Measurements from ENCODE around the gene NEAT1. TPM values are rescaled to one million over a fixed set of nuclear protein-coding genes. Genes with fewer than 3 reads are reported as not detected.
"Not testable (repeated sequence)": the region's sequence is repeated elsewhere in the genome, so short reads cannot be mapped to it uniquely, and the experiment has no call there.

NEAT1 gene
- polyA plus RNA-seq, 2 donors: 536 to 1,203 TPM

DNA sequence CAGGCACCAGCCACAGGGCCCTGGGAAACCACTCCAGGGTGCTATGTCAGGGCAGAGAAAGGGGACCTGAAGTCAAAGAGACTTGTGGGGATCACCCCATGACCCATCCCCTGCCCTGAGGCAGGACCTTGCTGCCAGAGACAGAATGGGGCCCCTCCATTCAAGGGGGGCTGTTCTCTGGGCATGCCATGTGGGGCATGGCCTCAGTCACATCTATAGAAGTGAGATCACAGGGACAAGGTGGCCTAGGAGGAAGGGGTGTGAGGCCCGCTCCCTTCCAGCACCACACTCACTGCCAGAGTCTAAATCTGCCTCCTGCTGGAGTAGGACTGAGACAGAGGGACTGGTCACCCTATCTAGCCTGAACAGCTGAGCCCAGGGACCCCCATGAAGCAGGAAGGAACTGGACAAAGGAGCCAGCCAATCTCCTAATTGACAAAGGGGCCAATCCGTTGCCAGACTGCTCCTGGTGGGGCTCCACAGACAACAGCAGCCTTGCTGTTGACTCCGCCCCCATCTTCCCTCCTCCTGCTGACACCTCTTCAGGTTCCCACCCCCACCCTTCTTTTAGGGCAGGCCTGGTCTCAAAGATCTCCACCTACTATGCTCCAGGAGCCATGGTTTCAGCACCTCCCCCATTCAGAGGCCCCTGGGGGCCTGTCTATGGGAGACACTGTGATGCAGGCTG, 26.0 kb downstream of the NEAT1 start:
- Histone ChIP-seq H3K36me3 (ENCODE audit: control insufficient read depth in 2 of 2, insufficient read depth in 2 of 2, low read length in 1 of 2) (peaks cover 0 to 14% of the 10 kb centered on the region in 2 donors), H3K4me1 (ENCODE audit: control insufficient read depth in 2 of 2, insufficient read depth in 2 of 2, low read length in 1 of 2) (no peaks in the 10 kb centered on the region), H3K9me3 (ENCODE audit: control insufficient read depth in 2 of 2, insufficient read depth in 1 of 2, low read depth in 1 of 2, low read length in 1 of 2) (no peaks in the 10 kb centered on the region), H3K4me3 (ENCODE audit: low read depth in 1 of 2, low read length in 2 of 2) (no peak overlapping the region), H3K27me3 (ENCODE audit: control insufficient read depth in 1 of 2, insufficient read depth in 2 of 2, low read length in 2 of 2) (no peaks in the 10 kb centered on the region), H3K27ac (ENCODE audit: low read depth in 2 of 2, low read length in 1 of 2) (peak overlapping the region; percentile 3 to 58)
- 79 to 89% methylated on average over 3 of the region's 3 CpGs for WGBS, 2 donors

DNA sequence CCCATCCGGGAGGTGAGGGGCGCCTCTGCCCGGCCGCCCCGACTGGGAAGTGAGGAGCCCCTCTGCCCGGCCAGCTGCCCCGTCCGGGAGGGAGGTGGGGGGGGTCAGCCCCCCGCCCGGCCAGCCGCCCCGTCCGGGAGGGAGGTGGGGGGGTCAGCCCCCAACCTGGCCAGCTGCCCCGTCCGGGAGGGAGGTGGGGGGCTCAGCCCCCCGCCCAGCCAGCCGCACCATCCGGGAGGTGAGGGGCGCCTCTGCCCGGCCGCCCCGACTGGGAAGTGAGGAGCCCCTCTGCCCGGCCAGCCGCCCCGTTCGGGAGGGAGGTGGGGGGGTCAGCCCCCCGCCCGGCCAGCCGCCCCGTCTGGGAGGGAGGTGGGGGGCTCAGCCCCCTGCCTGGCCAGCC, 28.7 kb downstream of the NEAT1 start:
- H3K27ac ChIP-seq (ENCODE audit: low read depth in 2 of 2, low read length in 1 of 2); H3K4me1 ChIP-seq (ENCODE audit: control insufficient read depth in 2 of 2, insufficient read depth in 2 of 2, low read length in 1 of 2); H3K4me3 ChIP-seq (ENCODE audit: low read depth in 1 of 2, low read length in 2 of 2); H3K9me3 ChIP-seq (ENCODE audit: control insufficient read depth in 2 of 2, insufficient read depth in 1 of 2, low read depth in 1 of 2, low read length in 1 of 2); H3K27me3 ChIP-seq (ENCODE audit: control insufficient read depth in 1 of 2, insufficient read depth in 2 of 2, low read length in 2 of 2); H3K36me3 ChIP-seq (ENCODE audit: control insufficient read depth in 2 of 2, insufficient read depth in 2 of 2, low read length in 1 of 2): not testable (repeated sequence)
- 85 to 95% methylated on average over 10 to 28 of the region's 30 CpGs for WGBS, 2 donors

GRCh38 chr11:65452259-65452658, 29.7 kb downstream of the NEAT1 start:
- not testable (repeated sequence) for H3K36me3 ChIP-seq (ENCODE audit: control insufficient read depth in 2 of 2, insufficient read depth in 2 of 2, low read length in 1 of 2); H3K4me1 ChIP-seq (ENCODE audit: control insufficient read depth in 2 of 2, insufficient read depth in 2 of 2, low read length in 1 of 2); H3K27me3 ChIP-seq (ENCODE audit: control insufficient read depth in 1 of 2, insufficient read depth in 2 of 2, low read length in 2 of 2); H3K9me3 ChIP-seq (ENCODE audit: control insufficient read depth in 2 of 2, insufficient read depth in 1 of 2, low read depth in 1 of 2, low read length in 1 of 2); H3K4me3 ChIP-seq (ENCODE audit: low read depth in 1 of 2, low read length in 2 of 2)
- 68 to 70% methylated on average over 1 to 2 of the region's 3 CpGs for WGBS, 2 donors
- H3K27ac ChIP-seq (ENCODE audit: low read depth in 2 of 2, low read length in 1 of 2): peak overlapping the region; percentile 81 to 94

- Histone ChIP-seq H3K4me3 (ENCODE audit: low read depth in 1 of 2, low read length in 2 of 2) (no peak overlapping the region), H3K9me3 (ENCODE audit: control insufficient read depth in 2 of 2, insufficient read depth in 1 of 2, low read depth in 1 of 2, low read length in 1 of 2) (no peaks in the 10 kb centered on the region), H3K36me3 (ENCODE audit: control insufficient read depth in 2 of 2, insufficient read depth in 2 of 2, low read length in 1 of 2) (no peaks in the 10 kb centered on the region), H3K4me1 (ENCODE audit: control insufficient read depth in 2 of 2, insufficient read depth in 2 of 2, low read length in 1 of 2) (peaks cover 0 to 10% of the 10 kb centered on the region in 2 donors), H3K27ac (ENCODE audit: low read depth in 2 of 2, low read length in 1 of 2) (peak overlapping the region; percentile 92 to 94), H3K27me3 (ENCODE audit: control insufficient read depth in 1 of 2, insufficient read depth in 2 of 2, low read length in 2 of 2) (no peaks in the 10 kb centered on the region)
- 42 to 51% methylated on average over 8 of the region's 8 CpGs for WGBS, 2 donors
Measured at GRCh38 chr11:65452806-65453490, 30.4 kb downstream of the NEAT1 start.

GRCh38 chr11:65454311-65454695, 31.7 kb downstream of the NEAT1 start:
- H3K4me1 ChIP-seq (ENCODE audit: control insufficient read depth in 2 of 2, insufficient read depth in 2 of 2, low read length in 1 of 2): peaks cover 0 to 10% of the 10 kb centered on the region in 2 donors
- peak overlapping the region; percentile 42 to 58 for H3K4me3 ChIP-seq (ENCODE audit: low read depth in 1 of 2, low read length in 2 of 2)
- peak overlapping the region; percentile 88 to 92 for H3K27ac ChIP-seq (ENCODE audit: low read depth in 2 of 2, low read length in 1 of 2)
- 48 to 57% methylated on average over 10 of the region's 10 CpGs for WGBS, 2 donors
- no peaks in the 10 kb centered on the region for H3K9me3 ChIP-seq (ENCODE audit: control insufficient read depth in 2 of 2, insufficient read depth in 1 of 2, low read depth in 1 of 2, low read length in 1 of 2)
- no peaks in the 10 kb centered on the region for H3K36me3 ChIP-seq (ENCODE audit: control insufficient read depth in 2 of 2, insufficient read depth in 2 of 2, low read length in 1 of 2)
- H3K27me3 ChIP-seq (ENCODE audit: control insufficient read depth in 1 of 2, insufficient read depth in 2 of 2, low read length in 2 of 2): no peaks in the 10 kb centered on the region

DNA sequence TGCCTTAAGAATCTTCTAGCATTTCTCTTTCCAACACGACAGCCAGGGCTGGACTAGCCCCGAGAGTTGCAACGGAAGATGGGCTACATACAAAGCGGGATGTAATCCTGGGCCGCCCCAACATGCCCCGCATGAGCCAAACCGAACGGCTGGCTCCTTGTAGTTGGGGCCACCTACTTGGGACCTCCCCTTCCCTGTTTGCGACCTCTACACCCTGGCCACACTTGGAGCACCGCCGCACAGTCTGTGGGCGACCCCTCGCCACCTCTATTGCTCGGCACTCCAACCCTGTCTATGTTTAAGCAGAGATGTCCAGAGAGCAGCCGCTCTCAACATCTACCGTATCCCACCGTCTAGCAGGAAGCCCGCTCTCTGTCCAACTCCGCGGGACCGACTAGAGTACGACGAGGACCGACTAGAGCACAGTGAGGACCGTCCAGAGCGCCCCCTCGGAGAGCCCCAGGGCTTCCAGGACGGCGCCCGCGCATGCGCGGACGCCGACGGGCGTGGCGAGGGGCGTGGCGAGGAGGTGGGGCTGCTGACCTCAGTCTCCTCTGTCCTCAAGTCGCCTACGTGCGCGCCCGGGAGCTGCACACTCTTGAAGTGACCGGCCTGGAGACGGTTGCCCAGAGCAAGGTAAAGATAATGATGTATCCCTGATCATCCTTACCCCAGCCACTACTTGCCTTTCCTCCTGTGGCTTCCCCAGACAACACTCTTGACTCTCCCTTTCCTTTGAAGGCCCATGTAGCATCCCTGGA, 32.3 kb downstream of the NEAT1 start:
- 2 to 3% methylated on average over 47 of the region's 47 CpGs for WGBS, 2 donors

GRCh38 chr11:65456418-65456817, 33.8 kb downstream of the NEAT1 start:
- Histone ChIP-seq H3K4me3 (ENCODE audit: low read depth in 1 of 2, low read length in 2 of 2) (no peak overlapping the region), H3K36me3 (ENCODE audit: control insufficient read depth in 2 of 2, insufficient read depth in 2 of 2, low read length in 1 of 2) (no peaks in the 10 kb centered on the region), H3K27ac (ENCODE audit: low read depth in 2 of 2, low read length in 1 of 2) (no peak overlapping the region), H3K9me3 (ENCODE audit: control insufficient read depth in 2 of 2, insufficient read depth in 1 of 2, low read depth in 1 of 2, low read length in 1 of 2) (no peaks in the 10 kb centered on the region), H3K27me3 (ENCODE audit: control insufficient read depth in 1 of 2, insufficient read depth in 2 of 2, low read length in 2 of 2) (no peaks in the 10 kb centered on the region), H3K4me1 (ENCODE audit: control insufficient read depth in 2 of 2, insufficient read depth in 2 of 2, low read length in 1 of 2) (peaks cover 0 to 10% of the 10 kb centered on the region in 2 donors)
- 92 to 93% methylated on average over 3 of the region's 3 CpGs for WGBS, 2 donors

More for the DNA sequence above, 32.3 kb downstream of the NEAT1 start:
- Histone ChIP-seq H3K4me3 (ENCODE audit: low read depth in 1 of 2, low read length in 2 of 2) (peak overlapping the region; percentile 42 to 58), H3K27me3 (ENCODE audit: control insufficient read depth in 1 of 2, insufficient read depth in 2 of 2, low read length in 2 of 2) (no peaks in the 10 kb centered on the region), H3K9me3 (ENCODE audit: control insufficient read depth in 2 of 2, insufficient read depth in 1 of 2, low read depth in 1 of 2, low read length in 1 of 2) (no peaks in the 10 kb centered on the region), H3K4me1 (ENCODE audit: control insufficient read depth in 2 of 2, insufficient read depth in 2 of 2, low read length in 1 of 2) (peaks cover 0 to 10% of the 10 kb centered on the region in 2 donors), H3K36me3 (ENCODE audit: control insufficient read depth in 2 of 2, insufficient read depth in 2 of 2, low read length in 1 of 2) (no peaks in the 10 kb centered on the region), H3K27ac (ENCODE audit: low read depth in 2 of 2, low read length in 1 of 2) (peak overlapping the region; percentile 88 to 92)

- Histone ChIP-seq H3K27me3 (ENCODE audit: control insufficient read depth in 1 of 2, insufficient read depth in 2 of 2, low read length in 2 of 2) (no peaks in the 10 kb centered on the region), H3K9me3 (ENCODE audit: control insufficient read depth in 2 of 2, insufficient read depth in 1 of 2, low read depth in 1 of 2, low read length in 1 of 2) (no peaks in the 10 kb centered on the region), H3K36me3 (ENCODE audit: control insufficient read depth in 2 of 2, insufficient read depth in 2 of 2, low read length in 1 of 2) (no peaks in the 10 kb centered on the region), H3K27ac (ENCODE audit: low read depth in 2 of 2, low read length in 1 of 2) (no peak overlapping the region), H3K4me1 (ENCODE audit: control insufficient read depth in 2 of 2, insufficient read depth in 2 of 2, low read length in 1 of 2) (peaks cover 0 to 7% of the 10 kb centered on the region in 2 donors), H3K4me3 (ENCODE audit: low read depth in 1 of 2, low read length in 2 of 2) (no peak overlapping the region)
- 83 to 84% methylated on average over 7 of the region's 7 CpGs for WGBS, 2 donors
Measured at GRCh38 chr11:65459552-65459951, 37.0 kb downstream of the NEAT1 start.

DNA sequence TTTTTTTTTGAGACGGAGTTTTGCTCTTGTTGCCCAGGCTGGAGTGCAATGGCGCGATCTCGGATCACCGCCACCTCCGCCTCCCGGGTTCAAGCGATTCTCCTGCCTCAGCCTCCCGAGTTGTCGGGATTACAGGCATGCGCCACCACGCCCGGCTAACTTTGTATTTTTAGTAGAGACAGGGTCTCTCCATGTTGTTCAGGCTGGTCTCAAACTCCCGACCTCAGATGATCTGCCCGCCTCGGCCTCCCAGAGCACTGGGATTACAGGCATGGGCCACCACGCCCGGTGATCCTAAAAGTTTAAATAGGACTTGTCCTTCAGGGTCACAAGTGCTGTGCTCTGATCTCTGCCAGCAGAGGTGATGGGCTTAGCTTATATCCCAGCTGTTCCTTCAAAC, 42.9 kb downstream of the NEAT1 start:
- H3K27ac ChIP-seq (ENCODE audit: low read depth in 2 of 2, low read length in 1 of 2); H3K4me1 ChIP-seq (ENCODE audit: control insufficient read depth in 2 of 2, insufficient read depth in 2 of 2, low read length in 1 of 2); H3K27me3 ChIP-seq (ENCODE audit: control insufficient read depth in 1 of 2, insufficient read depth in 2 of 2, low read length in 2 of 2); H3K9me3 ChIP-seq (ENCODE audit: control insufficient read depth in 2 of 2, insufficient read depth in 1 of 2, low read depth in 1 of 2, low read length in 1 of 2); H3K4me3 ChIP-seq (ENCODE audit: low read depth in 1 of 2, low read length in 2 of 2); H3K36me3 ChIP-seq (ENCODE audit: control insufficient read depth in 2 of 2, insufficient read depth in 2 of 2, low read length in 1 of 2): not testable (repeated sequence)
- 92 to 94% methylated on average over 18 of the region's 18 CpGs for WGBS, 2 donors

All from esophagus (tissue), 2 donors.